ENCODE data around the gene NDUFA1. TPM values are rescaled to one million over a fixed set of nuclear protein-coding genes. Genes with fewer than 3 reads are reported as not detected.
"Not testable (repeated sequence)": the region's sequence is repeated elsewhere in the genome, so short reads cannot be mapped to it uniquely, and the experiment has no call there.

NDUFA1 gene
- polyA plus RNA-seq, 1 donor: 127 TPM

DNA sequence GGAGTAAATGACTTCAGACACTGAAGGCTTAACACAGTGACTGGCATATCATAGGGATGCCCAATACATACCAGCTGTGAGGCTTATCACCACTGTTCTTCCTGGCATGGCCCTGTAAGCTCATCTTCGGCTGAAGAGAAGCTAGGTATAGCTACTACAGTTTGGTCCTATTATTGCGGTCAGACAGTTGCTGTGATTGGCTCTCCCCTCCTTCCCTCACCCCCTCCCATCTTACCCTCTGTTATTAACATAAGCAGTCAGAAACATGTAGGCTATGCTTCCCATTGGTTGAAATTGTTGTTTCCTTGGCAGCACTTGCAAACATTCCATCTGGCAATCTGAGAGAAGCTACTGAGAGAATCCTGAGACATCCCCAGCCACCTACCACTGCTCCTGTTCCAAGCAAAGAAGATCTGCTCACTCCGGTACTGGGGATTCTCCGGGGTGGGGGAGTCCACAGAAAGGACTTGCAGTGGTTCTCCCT is 24.3 kb downstream of the NDUFA1 start, which contains the start of gene AKAP14:
TSS of gene AKAP14 (plus strand) at position 51 of the 484 bp plus-strand sequence. CDS start 7,331 bp downstream, outside the sequence.
- DNase-seq: no peak

DNA sequence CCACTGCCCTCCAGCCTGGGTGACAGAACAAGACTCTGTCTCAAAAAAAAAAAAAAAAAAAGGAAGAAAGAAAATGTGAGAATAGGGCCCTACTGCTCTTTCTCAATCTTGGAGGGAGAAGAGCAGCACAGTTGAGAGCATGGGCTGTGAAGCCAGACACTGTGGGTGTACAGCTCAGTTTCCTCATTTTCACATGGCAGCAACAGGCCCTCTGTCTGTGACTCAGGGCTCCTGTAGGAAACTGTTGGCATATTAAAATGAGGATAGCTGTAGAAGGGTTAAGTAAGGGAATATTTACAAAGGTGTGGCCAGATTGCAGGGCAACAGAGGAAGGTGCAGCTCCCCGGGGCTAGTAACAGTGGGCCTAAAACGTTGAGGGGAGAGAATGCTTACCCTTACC is 27.5 kb downstream of the NDUFA1 start:
- no peak for DNase-seq

DNA sequence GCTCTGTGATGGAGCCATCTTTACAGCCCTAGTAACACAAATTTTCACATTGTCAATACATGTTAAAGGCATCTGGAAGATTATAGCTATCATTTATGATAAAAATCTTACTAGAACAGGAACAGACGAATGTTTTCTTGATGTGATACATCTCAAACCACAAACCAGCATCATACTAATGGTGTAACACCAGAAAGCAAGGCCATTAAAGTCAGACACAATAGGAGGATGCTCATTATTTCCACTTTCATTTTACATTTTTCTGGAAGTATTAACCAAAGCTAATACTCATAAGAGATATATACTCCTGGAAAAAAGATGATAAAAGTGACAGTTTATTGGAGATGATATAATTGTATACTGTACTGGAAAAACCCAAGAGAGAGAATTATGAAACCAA is 29.3 kb downstream of the NDUFA1 start:
- DNase-seq: no peak

DNA sequence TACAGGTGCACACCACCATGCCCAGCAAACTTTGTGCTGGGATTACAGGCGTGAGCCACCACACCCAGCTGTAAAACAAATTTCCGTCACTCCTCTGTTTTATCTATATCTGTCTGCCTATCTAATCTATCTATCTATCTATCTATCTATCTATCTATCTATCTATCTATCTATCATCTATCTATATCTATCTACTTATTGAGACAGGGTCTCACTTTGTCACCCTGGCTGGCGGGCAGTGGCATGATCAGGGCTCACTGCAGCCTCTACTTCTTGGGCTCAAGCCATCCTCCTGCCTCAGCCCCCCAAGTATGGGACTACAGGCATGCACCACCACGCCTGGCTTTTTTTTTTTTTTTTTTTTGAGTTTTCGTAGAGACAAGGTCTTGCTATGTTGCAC is 44.7 kb downstream of the NDUFA1 start:
- no peak for DNase-seq

DNA sequence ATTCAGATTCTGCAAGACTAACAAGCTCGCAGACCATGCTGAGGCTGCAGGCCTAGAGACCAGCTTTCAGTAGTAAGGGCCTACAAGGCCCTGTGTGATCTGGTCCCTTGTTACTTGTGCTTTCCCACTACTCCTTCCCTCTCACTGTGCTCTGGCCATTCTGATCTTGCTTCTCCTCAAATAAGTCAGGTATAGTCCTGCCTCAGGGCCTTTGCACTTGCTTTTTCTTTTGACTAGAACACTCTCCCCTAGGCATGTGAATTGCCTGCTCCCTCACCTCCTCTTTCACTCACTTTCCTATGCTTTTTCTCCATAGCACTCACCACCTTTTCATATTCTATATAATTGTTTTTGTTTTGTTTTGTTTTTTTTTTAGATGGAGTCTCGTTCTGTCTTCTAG is 46.2 kb downstream of the NDUFA1 start:
- no peak for DNase-seq

DNA sequence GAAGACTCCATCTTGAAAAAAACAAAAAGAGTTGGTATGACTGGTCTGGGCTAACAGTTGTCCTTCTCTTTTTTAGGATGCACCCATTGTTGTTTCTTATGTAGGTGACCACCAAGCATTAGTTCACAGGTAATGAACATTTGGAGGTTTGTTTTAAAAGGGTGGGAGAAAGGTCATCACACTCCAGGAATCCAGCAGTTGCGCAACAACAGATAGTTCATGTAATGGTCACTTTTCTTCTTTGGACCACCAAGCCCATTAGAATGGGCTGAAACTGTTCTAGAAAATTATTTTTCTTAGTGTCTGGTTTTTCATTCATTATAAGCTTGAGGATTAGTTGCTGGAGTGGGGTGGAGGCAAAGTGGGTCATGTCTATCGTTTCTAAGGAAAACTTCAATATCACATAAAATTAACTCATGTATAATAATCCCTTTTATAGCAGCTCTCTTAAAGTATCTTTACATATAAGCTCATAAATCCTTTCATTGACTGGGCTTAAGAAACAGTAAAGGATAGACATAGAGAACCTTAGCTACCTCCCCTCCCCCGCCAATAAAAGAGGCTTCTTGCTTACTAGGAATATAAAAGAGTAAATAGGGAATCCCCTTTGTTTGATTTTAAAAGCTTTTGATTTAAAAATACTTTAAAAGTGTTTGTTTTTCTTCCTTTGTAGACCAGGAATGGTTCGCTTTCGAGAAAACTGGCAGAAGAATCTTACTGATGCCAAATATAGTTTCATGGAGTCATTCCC is 48.4 kb downstream of the NDUFA1 start:
- DNase-seq: no peak

DNA sequence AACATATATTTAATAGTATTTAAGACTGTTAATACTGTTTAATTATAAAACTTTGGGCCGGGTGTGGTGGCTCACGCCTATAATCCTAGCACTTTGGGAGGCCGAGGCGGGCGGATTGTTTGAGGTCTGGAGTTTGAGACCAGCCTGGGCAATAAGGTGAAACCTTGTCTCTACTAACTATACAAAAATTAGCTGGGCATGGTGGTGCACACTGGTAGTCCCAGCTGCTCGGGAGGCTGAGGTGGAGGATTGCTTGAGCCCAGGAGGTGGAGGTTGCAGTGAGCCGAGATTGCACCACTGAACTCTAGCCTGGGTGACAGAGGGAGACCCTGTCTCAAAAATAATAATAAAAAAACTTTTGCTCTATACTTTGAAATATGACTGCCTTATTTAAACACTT is 50.8 kb downstream of the NDUFA1 start:
- DNase-seq: not testable (repeated sequence)

Other genes with a start within 250 kb of the NDUFA1 start
- 81.2 TPM for gene SEPTIN6, start 178.7 kb upstream of the NDUFA1 start, polyA plus RNA-seq (ENCODE audit: insufficient read length)
- 0.38 TPM for gene SOWAHD, start 113.2 kb upstream of the NDUFA1 start, polyA plus RNA-seq (ENCODE audit: insufficient read length)
- 2,143 TPM for gene RPL39, start 80.2 kb upstream of the NDUFA1 start, polyA plus RNA-seq (ENCODE audit: insufficient read length)
- gene UPF3B, start 18.9 kb upstream of the NDUFA1 start, polyA plus RNA-seq (ENCODE audit: insufficient read length): 41.7 TPM
- gene RNF113A, start 99 bp upstream of the NDUFA1 start, polyA plus RNA-seq (ENCODE audit: insufficient read length): 10.9 TPM
- 0.55 TPM for gene AKAP14, start 24.1 kb downstream of the NDUFA1 start, polyA plus RNA-seq (ENCODE audit: insufficient read length)
- gene NKAP, start 71.9 kb downstream of the NDUFA1 start, polyA plus RNA-seq (ENCODE audit: insufficient read length): 17.0 TPM
- not detected for gene RHOXF2B, start 205.9 kb downstream of the NDUFA1 start, polyA plus RNA-seq (ENCODE audit: insufficient read length)
- 3.0 TPM for gene RHOXF1, start 244.1 kb downstream of the NDUFA1 start, polyA plus RNA-seq (ENCODE audit: insufficient read length)

Measured in left kidney (tissue), 2 donors.